HepG2 (cell line): ENCODE measurements around the gene VDR. TPM values are rescaled to one million over a fixed set of nuclear protein-coding genes. Genes with fewer than 3 reads are reported as not detected.

Source experiments
- ATAC-seq: fragments of 200-7000 bp; cut with Tn5 transposase; 3 replicates; pipeline ENCODE4 v1.9.1; 2020; ENCODE audit warnings: mild to moderate bottlenecking, moderate library complexity
- BruUV-seq: library from RNA; stranded (reverse); fragments of 400-500 nt; replicated peaks from 2 replicates; lab custom pipeline; 2021; lab: Mats Ljungman, UMichigan
- CTCF ChIA-PET: fragments of 300-600 bp; formaldehyde crosslinking; extraction: SDS; loops from one replicate; lab custom pipeline; 2021; ENCODE audit warnings: low total read pairs, inconsistent platforms, low intra/inter-chr PET ratio; lab: Yijun Ruan, JAX
- POLR2A ChIA-PET: fragments of 350-600 bp; sonication (Branson Sonifier 250); formaldehyde crosslinking; loops from one replicate; lab custom pipeline; 2020; ENCODE audit warnings: antibody characterized with exemption, inconsistent platforms; lab: Yijun Ruan, JAX
- DNase-seq: peaks from one replicate; pipeline ENCODE4 v3.0.0-alpha.2; 2015; ENCODE audit warnings: low spot score
- FAIRE-seq: peaks from 3 replicates; lab custom pipeline; 2011; peaks lifted over from hg19 to GRCh38; lab: Jason Lieb, UNC
- H2AFZ ChIP-seq: one replicate; pipeline ENCODE4 v1.6.1; 2011; ENCODE audit warnings: low read length, inconsistent platforms
- H3K27ac ChIP-seq: fragments of 300-600 bp; 3 replicates; pipeline ENCODE4 v1.8.0; 2011; ENCODE audit warnings: mixed run types, mild to moderate bottlenecking, mixed read lengths, low read length, inconsistent platforms; ENCODE audit not compliant: insufficient read depth; ENCODE audit errors: extremely low read length
- H3K27me3 ChIP-seq, 2 experiments: fragments of 200-600 bp in 1 of 2; 2 replicates in 1 of 2; 3 replicates in 1 of 2; pipeline versions ENCODE4 v1.6.0 to v1.8.0; 2011; ENCODE audit warnings: low read length in 2 of 2, mild to moderate bottlenecking in 2 of 2, moderate library complexity in 2 of 2, inconsistent platforms in 1 of 2; ENCODE audit not compliant: insufficient read depth in 2 of 2, control insufficient read depth in 1 of 2
- H3K36me3 ChIP-seq, 2 experiments: fragments of 200-600 bp in 1 of 2; replicated peaks in 1 of 2; 2 replicates in 1 of 2; 3 replicates in 1 of 2; pipeline versions ENCODE4 v1.5.1 to v1.8.0; 2011; ENCODE audit warnings: low read length in 2 of 2, inconsistent platforms in 1 of 2; ENCODE audit not compliant: insufficient read depth in 2 of 2, control insufficient read depth in 1 of 2
- H3K4me1 ChIP-seq: 2 replicates; pipeline ENCODE4 v1.5.1; 2012; ENCODE audit warnings: low read length, inconsistent platforms; ENCODE audit not compliant: insufficient read depth
- H3K4me2 ChIP-seq: 2 replicates; pipeline ENCODE4 v1.6.0; 2011; ENCODE audit warnings: low read depth, low read length, inconsistent platforms
- H3K4me3 ChIP-seq, 3 experiments: fragments of 200-600 bp in 1 of 3; sonication (generic), shearing (Covaris generic) in 1 of 3; replicated peaks in 1 of 3; 2 replicates each; pipeline ENCODE4 v1.5.1; 2011 to 2016; ENCODE audit warnings: low read length in 3 of 3, inconsistent platforms in 2 of 3, low read depth in 2 of 3, mild to moderate bottlenecking in 2 of 3, control low read depth in 1 of 3, mixed read lengths in 1 of 3; ENCODE audit not compliant: insufficient read depth in 1 of 3
- H3K79me2 ChIP-seq: one replicate; pipeline ENCODE4 v1.6.1; 2011; ENCODE audit warnings: low read length, inconsistent platforms; ENCODE audit not compliant: insufficient read depth
- H3K9ac ChIP-seq: 2 replicates; pipeline ENCODE4 v1.6.0; 2011; ENCODE audit warnings: mild to moderate bottlenecking, low read depth, low read length, inconsistent platforms; ENCODE audit not compliant: insufficient read depth
- H3K9me3 ChIP-seq: 2 replicates; pipeline ENCODE4 v1.5.1; 2012; ENCODE audit warnings: mild to moderate bottlenecking, low read length
- H4K20me1 ChIP-seq: 2 replicates; pipeline ENCODE4 v1.6.0; 2011; ENCODE audit warnings: inconsistent platforms, mild to moderate bottlenecking, low read length, moderate library complexity; ENCODE audit not compliant: insufficient read depth
- AGO1 ChIP-seq: fragments of 200-400 bp; formaldehyde crosslinking; IDR thresholded peaks from 2 replicates; pipeline ENCODE4 v1.6.1; 2017; ENCODE audit warnings: mild to moderate bottlenecking, low read depth, low read length, moderate library complexity; ENCODE audit not compliant: poor library complexity, severe bottlenecking
- ARNTL ChIP-seq: sonication (generic); formaldehyde crosslinking; IDR thresholded peaks from 2 replicates; pipeline ENCODE4 v1.4.0; 2020; ENCODE audit warnings: mild to moderate bottlenecking, missing genetic modification reagents
- CCAR2 ChIP-seq: fragments of 200-400 bp; formaldehyde crosslinking; optimal IDR thresholded peaks from 2 replicates; pipeline ENCODE3; 2018; ENCODE audit warnings: low read depth, mild to moderate bottlenecking, low read length, moderate library complexity
- CTCF ChIP-seq: sonication (generic); formaldehyde crosslinking; IDR thresholded peaks from 2 replicates; pipeline ENCODE4 v1.5.0; 2020; ENCODE audit warnings: mild to moderate bottlenecking, missing genetic modification reagents, moderate library complexity
- HNRNPL ChIP-seq: fragments of 200-400 bp; formaldehyde crosslinking; IDR thresholded peaks from 2 replicates; pipeline ENCODE4 v1.6.1; 2017; ENCODE audit warnings: mild to moderate bottlenecking, low read depth, low read length
- HNRNPUL1 ChIP-seq: fragments of 200-400 bp; formaldehyde crosslinking; IDR thresholded peaks from 2 replicates; pipeline ENCODE4 v1.6.1; 2017; ENCODE audit warnings: low read depth, mild to moderate bottlenecking, low read length, moderate library complexity
- NCOA5 ChIP-seq: sonication (generic); formaldehyde crosslinking; IDR thresholded peaks from 2 replicates; pipeline ENCODE4 v1.4.0; 2020; ENCODE audit warnings: missing genetic modification reagents
- TBX3 ChIP-seq: fragments of 450-650 bp; IDR thresholded peaks from 2 replicates; pipeline ENCODE4 v1.6.1; 2017; ENCODE audit warnings: antibody characterized with exemption, mild to moderate bottlenecking, inconsistent platforms, borderline replicate concordance
- TCF7 ChIP-seq: sonication (generic); IDR thresholded peaks from 2 replicates; pipeline ENCODE4 v1.6.1; 2016; ENCODE audit warnings: antibody characterized with exemption, low read depth
- TP53 ChIP-seq: sonication (generic); formaldehyde crosslinking; conservative IDR thresholded peaks from 2 replicates; pipeline ENCODE4 v1.4.0; 2020; ENCODE audit warnings: missing genetic modification reagents
- ZBTB49 ChIP-seq: sonication (generic); formaldehyde crosslinking; IDR thresholded peaks from 2 replicates; pipeline ENCODE4 v1.4.0; 2020; ENCODE audit warnings: missing genetic modification reagents, borderline replicate concordance
- ZNF138 ChIP-seq: sonication (generic); formaldehyde crosslinking; IDR thresholded peaks from 2 replicates; pipeline ENCODE4 v1.5.0; 2020; ENCODE audit warnings: mild to moderate bottlenecking, low read depth, missing genetic modification reagents
- ZNF251 ChIP-seq: sonication (generic); formaldehyde crosslinking; IDR thresholded peaks from 2 replicates; pipeline ENCODE4 v1.9.0; 2021; ENCODE audit warnings: mild to moderate bottlenecking, missing genetic modification reagents
- ZNF326 ChIP-seq: sonication (generic); formaldehyde crosslinking; IDR thresholded peaks from 2 replicates; pipeline ENCODE4 v1.4.0; 2020; ENCODE audit warnings: missing genetic modification reagents, borderline replicate concordance
- ZNF589 ChIP-seq: sonication (generic); formaldehyde crosslinking; conservative IDR thresholded peaks from 2 replicates; pipeline ENCODE4 v1.8.0; 2022; ENCODE audit warnings: mild to moderate bottlenecking, moderate library complexity, missing genetic modification reagents
- ZNF616 ChIP-seq: sonication (generic); formaldehyde crosslinking; IDR thresholded peaks from 2 replicates; pipeline ENCODE4 v1.5.0; 2020; ENCODE audit warnings: low read depth, mild to moderate bottlenecking, missing genetic modification reagents
- WGBS: methylation state at CpG from one replicate; pipeline ENCODE4 v1.1.6; 2017; ENCODE audit warnings: low lambda C conversion rate; 5-methylcytosine and 5-hydroxymethylcytosine counted together
- in situ Hi-C: cut with HindIII; loops from 2 replicates; pipeline ENCODE4 v1.10.0; 2017; ENCODE audit warnings: low pct_unique_long_range_greater_than_20kb; ENCODE audit not compliant: extremely low pct_ligation_motif_present
- intact Hi-C: fragments of 100-400 bp; cut with micrococcal nuclease; formaldehyde crosslinking; loops from one replicate; pipeline ENCODE4 v1.10.0; 2022; ENCODE audit not compliant: unreplicated experiment
- polyA plus RNA-seq, 8 experiments: library from polyadenylated mRNA; depleted of rRNA in 3 of 8; stranded (reverse) in 7 of 8; unstranded in 1 of 8; fragments of >200 nt; fragmentation: Illumina TruSeq in 4 of 8; extraction: Trizol in 4 of 8; gene quantifications; 2 replicates each; pipeline versions ENCODE4 v1.2.1 to v1.2.3, GENCODE V29; 2011 to 2016; ENCODE audit warnings: low read depth in 4 of 8, missing spikeins in 1 of 8, mixed read lengths in 1 of 8; ENCODE audit not compliant: insufficient read depth in 1 of 8
- total RNA-seq, 5 experiments: library from RNA; depleted of rRNA; stranded (reverse); fragments of >200 nt; fragmentation: Illumina TruSeq; extraction: Trizol; gene quantifications; 2 replicates each; pipeline ENCODE4 v1.2.3, GENCODE V29; 2016; ENCODE audit warnings: low read depth in 1 of 5
- TF ChIP-seq, protein P1 (sequence below): sonication (generic); formaldehyde crosslinking; IDR thresholded peaks from 2 replicates; pipeline ENCODE4 v1.4.0; 2020; ENCODE audit warnings: mild to moderate bottlenecking, missing genetic modification reagents
- TF ChIP-seq, protein P2 (sequence below): IDR thresholded peaks from 2 replicates; pipeline ENCODE4 v1.6.1; 2016; ENCODE audit warnings: mild to moderate bottlenecking

The VDR gene
- total and polyA plus RNA-seq, 2 of the 13 experiments (the other 11 are each of a cell fraction or from before 2014, with no cell fraction given), result 0.08 to 0.33 TPM

GRCh38 chr12:47805417-47805816 is 99.4 kb downstream of the VDR start:
- 85% methylated on average over 2 of the region's 2 CpGs for WGBS

More at GRCh38 chr12:47805417-47805816, 99.4 kb downstream of the VDR start:
- BruUV-seq, result no TSS peak
- no peaks in the 10 kb centered on the region for H3K79me2 ChIP-seq
- no peaks in the 10 kb centered on the region; a peak in 1 of 5 replicates for H3K36me3 ChIP-seq
- no peaks in the 10 kb centered on the region for H4K20me1 ChIP-seq
- no peak overlapping the region for H2AFZ ChIP-seq
- TF ChIP-seq CCAR2, result no peak
- TF ChIP-seq ZNF589, result no peak
- no peak for TF ChIP-seq AGO1
- TF ChIP-seq, protein P1, sequence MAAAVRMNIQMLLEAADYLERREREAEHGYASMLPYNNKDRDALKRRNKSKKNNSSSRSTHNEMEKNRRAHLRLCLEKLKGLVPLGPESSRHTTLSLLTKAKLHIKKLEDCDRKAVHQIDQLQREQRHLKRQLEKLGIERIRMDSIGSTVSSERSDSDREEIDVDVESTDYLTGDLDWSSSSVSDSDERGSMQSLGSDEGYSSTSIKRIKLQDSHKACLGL (CRISPR knock-in tag), result no peak
- TF ChIP-seq HNRNPL, result no peak
- no peak for TF ChIP-seq TCF7
- TF ChIP-seq CTCF, result no peak
- no peak for TF ChIP-seq ZBTB49
- TF ChIP-seq ZNF251 (CRISPR knock-in tag), result no peak
- no peak for TF ChIP-seq NCOA5 (CRISPR knock-in tag)
- no peak for TF ChIP-seq ZNF326 (CRISPR knock-in tag)
- TF ChIP-seq, protein P2, sequence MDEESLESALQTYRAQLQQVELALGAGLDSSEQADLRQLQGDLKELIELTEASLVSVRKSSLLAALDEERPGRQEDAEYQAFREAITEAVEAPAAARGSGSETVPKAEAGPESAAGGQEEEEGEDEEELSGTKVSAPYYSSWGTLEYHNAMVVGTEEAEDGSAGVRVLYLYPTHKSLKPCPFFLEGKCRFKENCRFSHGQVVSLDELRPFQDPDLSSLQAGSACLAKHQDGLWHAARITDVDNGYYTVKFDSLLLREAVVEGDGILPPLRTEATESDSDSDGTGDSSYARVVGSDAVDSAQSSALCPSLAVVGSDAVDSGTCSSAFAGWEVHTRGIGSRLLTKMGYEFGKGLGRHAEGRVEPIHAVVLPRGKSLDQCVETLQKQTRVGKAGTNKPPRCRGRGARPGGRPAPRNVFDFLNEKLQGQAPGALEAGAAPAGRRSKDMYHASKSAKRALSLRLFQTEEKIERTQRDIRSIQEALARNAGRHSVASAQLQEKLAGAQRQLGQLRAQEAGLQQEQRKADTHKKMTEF, result no peak
- no peak for TF ChIP-seq TP53 (CRISPR knock-in tag)
- no peak for TF ChIP-seq HNRNPUL1
- no peak for TF ChIP-seq TBX3
- TF ChIP-seq ZNF616, result no peak
- TF ChIP-seq ARNTL (CRISPR knock-in tag), result no peak
- TF ChIP-seq ZNF138 (CRISPR knock-in tag), result no peak
- TF ChIP-seq, all 625 proteins: peak for 0
- no peak overlapping the region for H3K4me3 ChIP-seq
- POLR2A ChIA-PET, result no interaction called here
- FAIRE-seq (no peak), DNase-seq (no peak), ATAC-seq (no peak)
- H3K9ac ChIP-seq, result no peak overlapping the region
- H3K4me2 ChIP-seq, result no peak overlapping the region
- no peaks in the 10 kb centered on the region for H3K9me3 ChIP-seq
- CTCF ChIA-PET, result no interaction called here
- intact Hi-C loops (no loop called here), in situ Hi-C loops (no loop called here)
- no peaks in the 10 kb centered on the region for H3K27me3 ChIP-seq
- no peak overlapping the region for H3K27ac ChIP-seq
- no peaks in the 10 kb centered on the region for H3K4me1 ChIP-seq
